ENCODE results near the gene ZFAND3. TPM values are rescaled to one million over a fixed set of nuclear protein-coding genes. Genes with fewer than 3 reads are reported as not detected.

ZFAND3 gene, protein sequence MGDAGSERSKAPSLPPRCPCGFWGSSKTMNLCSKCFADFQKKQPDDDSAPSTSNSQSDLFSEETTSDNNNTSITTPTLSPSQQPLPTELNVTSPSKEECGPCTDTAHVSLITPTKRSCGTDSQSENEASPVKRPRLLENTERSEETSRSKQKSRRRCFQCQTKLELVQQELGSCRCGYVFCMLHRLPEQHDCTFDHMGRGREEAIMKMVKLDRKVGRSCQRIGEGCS
- total RNA-seq = 43.7 and 44.9 TPM in 2 replicates

DNA sequence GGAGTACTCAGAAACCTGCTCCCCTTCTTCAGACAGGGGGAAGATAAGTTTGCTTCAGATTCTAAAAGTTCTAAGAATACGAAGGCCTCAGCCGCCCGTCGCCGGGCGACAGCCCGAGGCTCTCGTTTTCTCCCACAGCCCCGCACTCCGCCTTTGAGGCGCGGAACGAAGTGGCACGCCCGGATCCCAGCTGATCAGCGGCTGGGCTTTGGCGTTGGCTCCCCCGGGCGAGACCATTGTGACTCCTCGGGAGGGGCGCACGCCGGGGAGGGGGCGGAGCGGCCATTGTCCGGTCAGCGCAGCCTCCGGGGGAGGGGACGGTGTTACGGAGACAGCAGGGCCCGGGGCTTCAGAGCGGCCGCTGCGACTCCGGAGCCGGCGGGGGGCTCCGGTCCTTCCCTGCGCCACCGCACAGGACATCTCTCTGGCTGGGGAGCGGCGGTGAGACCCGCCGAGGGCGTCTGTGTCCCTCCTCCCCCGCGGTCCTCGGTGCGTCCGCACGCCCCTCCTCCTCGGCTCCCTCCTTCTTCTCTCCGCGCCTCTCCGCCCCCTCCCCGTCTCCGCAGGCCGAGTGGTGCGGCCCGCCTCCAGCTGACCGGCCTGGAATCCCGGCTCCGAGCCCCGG, at the start of gene ZFAND3:
Gene ZFAND3 (plus strand): TSS at position 551 of the 625 bp plus-strand sequence. CDS start 219 bp downstream, outside the sequence.
- intact Hi-C loops (cut with micrococcal nuclease) = loop anchor here (1.0 to 10.0 kb wide), 7 partner anchors 40 to 1296 kb away; partner anchors contain the start of genes BTBD9, CMTR1, GLO1 and SAYSD1

DNA sequence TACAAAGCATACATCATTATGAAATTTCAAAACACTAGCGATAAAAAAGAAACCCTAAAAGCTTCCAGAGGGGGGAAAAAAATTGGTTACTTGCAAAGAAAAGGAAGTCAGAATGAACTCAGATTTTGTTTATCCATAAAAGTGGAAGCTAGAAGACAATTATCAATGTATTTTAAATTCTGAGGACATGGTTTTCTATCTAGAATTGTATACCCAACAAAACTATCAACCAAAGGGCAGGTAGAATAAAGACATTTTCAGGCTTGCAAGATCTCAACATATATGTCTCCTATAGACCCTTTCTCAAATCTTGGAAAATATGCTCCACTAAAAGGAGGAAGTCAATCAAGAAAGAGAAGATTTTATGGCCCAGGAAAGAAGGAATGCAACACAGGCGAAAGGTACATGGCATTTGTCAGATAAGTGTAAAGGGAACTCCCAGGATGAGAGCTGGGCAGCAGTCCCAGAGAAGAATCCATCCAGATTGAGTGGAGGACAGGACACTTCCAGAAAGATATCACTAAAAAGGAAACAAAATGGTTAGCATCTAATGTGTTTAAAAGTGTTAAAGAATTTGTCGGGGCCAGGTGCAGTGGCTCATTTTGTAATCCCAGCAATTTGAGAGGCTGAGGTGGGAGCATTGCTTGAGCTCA, 45.4 kb upstream of the ZFAND3 start:
- intact Hi-C loops (cut with micrococcal nuclease) = no loop called here

DNA sequence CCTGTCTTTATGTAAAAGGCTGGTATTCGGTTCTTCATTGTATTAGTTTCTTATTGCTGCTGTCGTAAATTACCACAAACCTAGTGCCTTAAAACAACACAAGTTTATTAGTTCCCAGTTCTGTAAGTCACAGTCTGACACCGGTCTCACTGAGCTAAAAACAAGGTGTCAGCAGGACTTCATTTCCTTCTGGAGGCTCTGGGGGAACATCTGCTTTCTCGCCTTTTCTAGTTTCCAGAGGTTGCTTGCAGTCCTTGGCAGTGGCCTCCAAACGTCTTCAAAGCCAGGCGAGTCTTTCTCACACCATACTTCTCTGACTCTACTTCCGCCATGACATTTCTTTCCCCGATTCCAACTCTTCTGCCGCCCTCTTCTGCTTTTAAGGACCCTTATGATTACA, 43.0 kb upstream of the ZFAND3 start:
- intact Hi-C loops (cut with micrococcal nuclease) = no loop called here

DNA sequence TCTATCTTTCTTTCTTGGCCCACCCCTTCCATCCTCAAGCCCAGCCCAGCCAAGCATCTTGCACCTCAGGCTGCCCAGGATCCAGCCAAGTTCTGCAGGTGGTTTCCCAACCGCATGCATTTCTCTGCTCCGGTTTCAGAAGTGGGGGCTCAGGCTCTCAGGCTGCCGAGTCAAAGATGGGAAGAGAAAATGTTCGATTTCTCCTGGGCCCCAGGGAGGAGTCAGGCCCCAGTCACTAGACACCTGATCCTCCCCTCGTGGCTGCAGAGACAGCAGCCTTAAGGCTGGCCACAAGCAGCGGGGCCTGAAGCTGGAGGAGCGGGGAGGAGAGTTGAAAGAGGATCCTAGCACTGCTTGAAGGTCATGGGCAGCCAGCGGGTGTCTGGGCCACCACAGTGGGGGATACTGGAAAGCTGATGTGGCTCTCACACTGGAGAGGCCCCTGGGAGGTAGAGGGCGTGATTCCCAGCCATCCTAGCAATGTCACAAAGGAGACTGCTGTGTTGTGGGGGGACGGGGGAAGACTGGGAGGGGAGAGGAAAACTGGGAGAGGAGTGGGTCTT, 42.2 kb upstream of the ZFAND3 start:
- intact Hi-C loops (cut with micrococcal nuclease) = no loop called here

DNA sequence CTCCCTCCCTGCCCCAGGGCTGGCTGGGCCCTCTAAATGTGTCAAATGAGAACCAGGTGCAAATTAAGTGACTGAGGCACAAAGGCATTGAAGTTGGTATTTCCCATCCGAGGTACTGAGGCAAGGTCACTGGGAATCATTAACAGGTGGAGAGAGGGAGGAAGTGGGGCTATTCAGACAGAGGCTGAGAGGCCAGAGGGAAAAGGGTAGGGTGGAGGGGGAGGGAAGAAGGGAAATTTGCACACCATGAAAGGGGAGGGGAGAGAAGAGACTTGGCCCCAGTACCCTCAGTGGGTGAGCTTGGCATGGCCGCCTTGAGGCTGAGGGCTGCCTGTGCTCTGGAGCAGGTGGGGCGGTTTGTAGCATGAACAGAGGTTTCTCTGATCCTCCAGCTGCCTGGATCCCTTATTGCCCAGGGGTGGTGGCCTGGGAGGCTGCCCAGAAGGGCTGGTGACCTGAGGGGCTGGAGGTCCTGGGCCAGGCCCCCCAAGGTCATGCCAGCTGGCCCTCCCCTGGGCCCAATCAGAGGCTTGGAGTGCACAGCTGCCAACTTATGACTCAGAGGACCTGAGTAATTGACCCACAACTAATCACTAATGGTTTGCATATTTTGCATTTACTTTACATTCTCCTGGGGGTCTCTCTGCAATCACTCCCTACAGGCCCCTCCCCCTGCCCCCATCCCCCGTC, 40.3 kb upstream of the ZFAND3 start:
- intact Hi-C loops (cut with micrococcal nuclease) = no loop called here

DNA sequence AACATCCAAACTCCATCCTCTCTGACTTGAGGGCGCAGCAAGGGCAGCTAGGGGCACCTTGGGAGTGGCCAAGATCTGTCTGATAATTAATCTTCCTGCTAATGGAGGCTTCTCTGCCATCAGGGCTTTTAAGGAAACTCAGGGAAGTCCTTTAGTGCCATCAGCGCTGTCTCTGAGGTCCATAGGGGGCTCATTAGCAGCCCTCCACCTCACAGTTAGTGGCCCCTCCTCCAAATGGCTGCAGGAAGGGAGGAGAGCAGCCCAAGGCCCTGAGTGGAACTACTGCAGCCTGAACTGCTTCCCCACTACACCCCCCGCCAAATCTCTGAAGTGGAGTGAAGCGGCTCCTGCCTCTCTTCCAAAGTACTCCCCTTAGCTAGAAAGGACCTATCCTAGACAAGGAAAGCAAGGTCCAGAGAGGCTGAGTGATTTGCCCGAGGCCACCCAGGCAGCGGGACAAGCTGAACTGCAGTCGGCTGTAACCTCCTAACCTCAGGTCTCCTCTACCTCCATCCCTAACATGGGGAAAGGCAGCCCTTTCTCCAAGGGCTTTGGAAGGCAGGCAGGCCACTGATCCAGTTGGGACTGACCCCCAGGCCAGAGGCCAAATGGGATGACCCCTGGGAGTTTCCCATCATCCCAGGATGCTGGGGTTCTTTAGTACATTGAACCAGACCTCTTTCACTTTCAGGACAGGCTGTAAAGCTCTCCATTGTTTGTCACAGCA, 39.5 kb upstream of the ZFAND3 start:
- intact Hi-C loops (cut with micrococcal nuclease) = no loop called here

DNA sequence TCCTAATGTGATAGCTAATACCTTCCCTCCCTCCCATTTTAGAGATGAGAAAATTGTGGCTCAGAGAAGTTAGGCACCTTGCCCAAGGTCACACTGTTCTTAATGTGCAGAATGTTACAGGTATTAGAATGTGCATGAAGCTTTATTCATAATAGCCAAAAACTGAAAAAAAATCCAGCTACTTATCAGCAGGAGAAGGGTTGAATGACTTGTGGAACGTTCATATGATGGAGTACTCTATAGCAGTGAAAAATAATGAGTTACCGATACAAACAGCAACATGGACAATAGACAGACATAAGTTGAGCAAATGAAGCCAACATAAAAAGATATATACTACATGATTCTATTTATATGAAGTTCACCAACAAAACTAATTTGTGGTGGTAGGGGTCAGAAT, 37.7 kb upstream of the ZFAND3 start:
- intact Hi-C loops (cut with micrococcal nuclease) = no loop called here

DNA sequence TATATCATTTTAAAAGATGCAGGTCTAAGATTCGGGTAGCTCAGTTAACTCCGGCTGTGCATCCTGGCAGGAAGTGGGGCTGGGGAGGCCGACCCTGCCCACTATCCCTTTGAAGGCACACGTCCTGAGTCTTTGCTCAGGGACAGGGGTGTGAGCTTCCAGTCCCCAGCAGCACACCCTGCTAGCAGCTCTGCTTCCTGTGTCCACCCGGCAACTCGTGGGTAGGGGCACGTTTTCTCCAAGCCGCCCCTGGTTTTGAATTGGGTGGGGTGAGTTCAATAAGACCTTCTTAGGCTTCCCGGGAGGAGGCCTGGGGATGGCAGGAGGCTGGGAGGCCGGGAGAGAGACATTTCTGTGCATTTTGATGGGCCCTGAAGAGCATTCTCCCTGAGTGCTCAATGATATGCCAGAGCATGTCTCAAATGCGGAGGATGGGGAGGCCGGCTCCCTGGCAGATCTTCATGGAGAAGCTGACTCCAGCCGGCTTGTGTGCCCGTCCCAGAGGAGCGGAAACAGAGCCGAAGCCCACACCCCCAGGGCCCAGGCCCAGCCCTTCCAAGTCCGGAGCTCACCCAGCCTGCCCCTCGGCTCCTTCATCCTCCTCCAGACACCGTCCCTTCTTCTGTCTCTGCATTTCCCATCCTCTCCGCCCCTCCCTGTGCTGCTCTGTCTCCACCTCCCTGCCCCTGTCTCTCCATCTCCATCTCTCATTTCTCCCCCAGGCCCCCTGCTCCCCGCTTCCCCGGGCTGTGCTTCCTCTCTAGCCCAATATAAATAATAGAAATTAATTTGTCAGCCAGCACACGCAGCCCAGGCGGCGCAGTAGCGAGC, 36.3 kb upstream of the ZFAND3 start:
- intact Hi-C loops (cut with micrococcal nuclease) = no loop called here

DNA sequence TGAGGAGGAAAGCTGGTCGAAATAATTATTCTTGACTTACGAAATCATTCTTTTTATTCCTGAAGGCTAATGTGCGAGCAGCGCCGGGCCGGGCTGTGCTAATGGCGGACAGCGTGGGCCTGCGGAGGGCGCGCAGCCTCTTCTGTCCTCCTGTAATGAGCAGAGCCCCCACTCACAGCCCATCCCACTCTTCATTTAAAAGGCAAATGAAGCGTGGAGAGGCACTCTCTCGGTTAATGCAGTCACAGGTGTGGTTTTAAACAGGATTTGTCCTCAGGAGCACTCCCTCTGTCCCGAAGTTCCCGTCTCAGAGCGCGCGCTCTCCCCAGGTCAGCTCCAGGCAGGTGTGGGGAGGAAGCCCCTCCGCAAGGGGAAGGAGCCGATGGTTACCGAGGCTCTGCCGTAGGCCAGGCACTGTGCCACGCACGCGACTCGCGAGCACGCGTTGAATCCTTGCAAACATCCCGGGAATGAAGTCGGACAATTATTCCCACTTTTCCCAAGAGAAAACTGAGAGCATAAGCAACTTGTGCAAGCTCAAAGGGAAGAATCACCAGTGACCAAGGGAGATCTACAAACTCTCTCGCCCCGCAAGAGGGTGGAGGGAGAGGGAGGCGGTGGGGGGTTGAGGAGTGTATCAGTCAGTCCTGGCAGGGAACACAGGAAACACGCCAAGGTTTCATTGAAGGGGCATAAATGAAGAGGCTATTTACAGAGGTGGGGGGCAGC, 35.5 kb upstream of the ZFAND3 start:
- intact Hi-C loops (cut with micrococcal nuclease) = no loop called here

DNA sequence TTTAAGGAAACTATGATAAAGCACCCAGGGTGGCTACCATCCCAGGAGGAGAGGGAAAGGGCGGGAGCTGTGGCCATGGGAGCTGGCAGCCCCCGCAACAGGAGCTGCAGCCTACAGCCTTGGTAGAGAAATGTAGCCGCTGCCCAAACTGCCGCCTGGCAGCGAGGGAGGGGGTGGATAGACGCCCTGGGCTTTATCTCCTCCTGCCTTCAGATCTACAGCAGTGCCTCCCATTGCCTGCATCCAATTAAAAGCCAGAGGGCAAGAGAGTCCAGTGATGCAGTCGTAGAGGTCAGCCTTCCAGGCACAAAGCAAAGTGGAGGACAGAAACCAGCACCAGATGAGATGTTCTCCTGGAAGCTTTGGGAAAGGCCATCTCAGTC, 35.0 kb upstream of the ZFAND3 start:
- intact Hi-C loops (cut with micrococcal nuclease) = no loop called here

DNA sequence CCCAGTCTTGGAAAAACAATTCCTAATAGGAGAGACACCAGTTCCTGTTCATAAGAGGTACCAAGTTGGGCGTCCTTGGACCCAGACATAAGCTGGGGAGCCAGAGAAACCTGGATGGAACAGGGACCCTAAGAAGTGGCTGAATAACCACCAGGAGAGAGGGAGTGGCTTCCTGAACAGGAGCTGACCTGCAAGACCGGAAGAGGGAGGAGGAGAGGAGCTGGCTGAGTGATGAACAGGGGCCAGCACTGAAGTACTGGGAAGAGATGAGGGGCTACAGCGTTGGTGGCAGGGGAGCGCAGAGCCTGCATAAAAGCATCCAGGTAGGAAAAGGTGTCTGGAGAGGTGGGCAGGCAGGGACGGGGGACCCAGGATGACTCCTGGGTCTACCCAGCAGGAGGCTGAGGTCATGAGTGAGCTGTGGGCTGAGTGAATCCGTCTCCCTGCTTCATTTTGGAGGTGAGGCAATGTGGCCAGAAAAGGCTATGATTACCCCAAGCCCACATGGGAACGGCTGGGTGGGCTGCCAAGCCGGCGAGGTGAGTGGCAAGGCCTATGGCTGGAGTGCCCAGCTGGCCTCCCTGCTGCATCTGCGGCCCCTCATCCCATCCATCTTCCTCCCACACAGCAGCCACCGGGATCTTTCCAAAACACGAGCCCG, 34.4 kb upstream of the ZFAND3 start:
- intact Hi-C loops (cut with micrococcal nuclease) = no loop called here

DNA sequence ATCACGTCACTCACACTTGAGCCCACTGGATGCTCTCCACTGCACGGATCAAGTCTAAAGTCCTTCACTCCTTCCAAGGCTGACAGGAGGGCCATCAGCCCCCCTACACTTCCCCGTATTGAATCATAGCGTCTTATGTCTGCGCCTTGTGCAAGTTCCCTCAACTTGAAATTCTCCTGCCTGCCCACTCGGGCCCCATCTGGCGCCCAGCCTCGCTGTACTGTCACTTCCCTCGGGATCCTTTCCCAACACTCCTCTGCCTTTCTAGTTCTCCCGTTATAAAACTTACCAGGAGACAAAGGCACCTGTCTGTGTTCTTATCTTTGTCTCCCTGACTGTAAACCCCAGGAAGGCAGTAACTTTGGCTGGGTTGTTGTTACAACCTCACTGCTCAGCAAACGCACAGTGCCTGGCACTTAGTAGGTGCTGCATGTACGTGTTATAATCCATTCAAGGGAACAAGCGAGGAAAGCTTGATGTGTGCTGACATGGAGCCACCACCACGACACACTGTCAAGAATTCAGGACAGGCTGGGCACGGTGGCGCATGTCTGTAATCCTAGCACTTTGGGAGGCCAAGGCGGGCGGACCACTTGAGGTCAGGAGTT, 33.8 kb upstream of the ZFAND3 start:
- intact Hi-C loops (cut with micrococcal nuclease) = no loop called here

DNA sequence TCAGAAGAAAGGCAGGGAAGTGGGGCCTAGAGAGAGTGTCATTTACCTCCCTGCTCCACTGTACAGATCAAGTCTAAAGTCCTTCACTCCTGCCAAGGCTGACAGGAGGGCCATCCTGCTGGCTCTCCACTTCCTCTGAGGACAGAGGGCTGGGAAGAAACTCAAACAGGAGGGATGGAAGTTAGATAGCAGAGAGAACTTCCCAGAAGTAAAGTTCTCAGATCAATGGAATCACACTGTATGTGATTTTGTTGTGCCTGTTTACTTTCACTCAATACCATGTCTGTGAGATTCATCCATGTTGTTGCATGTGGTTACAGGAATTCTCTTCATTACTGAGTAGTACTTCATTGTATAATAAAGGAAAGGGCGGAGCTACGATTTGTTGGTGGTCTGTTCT, 32.3 kb upstream of the ZFAND3 start:
- intact Hi-C loops (cut with micrococcal nuclease) = no loop called here

DNA sequence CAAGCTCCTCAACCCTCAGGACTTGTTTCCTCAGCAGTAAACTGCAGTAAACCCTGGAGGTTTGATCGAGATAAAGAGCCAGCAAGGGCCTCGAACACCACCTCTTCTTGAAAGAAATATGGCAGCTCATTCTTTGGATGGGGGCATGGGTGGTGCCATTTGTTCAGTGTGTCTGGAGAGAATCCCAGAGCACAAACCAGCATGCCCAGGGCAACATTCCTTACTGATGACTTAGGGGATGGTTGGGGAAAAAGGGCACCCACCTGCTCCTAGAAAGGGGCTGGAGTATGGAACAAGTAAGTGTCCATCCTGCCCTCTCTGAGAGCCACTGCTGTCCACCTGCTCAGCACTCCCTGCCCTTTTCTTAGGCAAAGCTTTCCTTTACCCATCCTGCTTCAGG, 31.3 kb upstream of the ZFAND3 start:
- intact Hi-C loops (cut with micrococcal nuclease) = no loop called here

DNA sequence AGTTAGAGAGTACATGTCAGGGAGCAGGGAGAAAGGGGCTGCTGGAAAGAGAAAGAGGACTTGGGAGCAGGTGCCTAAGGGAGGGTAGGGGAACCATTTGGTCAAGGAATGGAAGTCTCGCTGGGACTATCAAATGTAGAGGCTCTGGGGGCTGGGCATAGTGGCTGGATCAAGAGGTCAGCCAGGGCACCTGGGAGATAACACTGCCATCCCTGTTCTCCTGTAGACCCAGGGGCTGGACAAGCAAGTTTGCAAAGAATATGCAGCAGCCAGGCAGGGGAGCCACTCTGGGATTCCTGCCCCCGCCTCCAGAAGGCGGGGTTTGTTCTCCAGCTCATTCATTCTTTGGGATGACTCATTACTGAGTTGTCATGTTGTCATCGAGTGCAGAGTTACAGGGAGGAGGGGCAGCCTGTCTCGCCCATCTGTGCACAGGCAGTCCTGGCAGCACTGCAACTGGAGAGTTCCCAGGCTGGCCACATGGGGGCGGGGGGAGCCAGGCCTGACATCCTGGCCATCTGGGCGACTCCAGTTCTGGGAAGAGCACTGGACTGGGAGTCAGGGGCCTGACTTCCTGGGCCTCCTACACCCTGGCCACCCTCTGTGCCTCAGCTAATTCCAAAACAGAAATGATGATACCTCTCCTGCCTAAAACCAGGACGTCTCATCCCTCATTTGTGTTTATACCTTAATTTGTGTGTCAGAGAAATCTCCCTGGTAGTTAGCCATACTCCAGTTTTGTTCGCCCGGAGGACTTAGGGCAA, 28.2 kb upstream of the ZFAND3 start:
- intact Hi-C loops (cut with micrococcal nuclease) = loop anchor here (1.0 kb wide), 5 partner anchors 27 to 881 kb away; no protein-coding TSS in a partner anchor

DNA sequence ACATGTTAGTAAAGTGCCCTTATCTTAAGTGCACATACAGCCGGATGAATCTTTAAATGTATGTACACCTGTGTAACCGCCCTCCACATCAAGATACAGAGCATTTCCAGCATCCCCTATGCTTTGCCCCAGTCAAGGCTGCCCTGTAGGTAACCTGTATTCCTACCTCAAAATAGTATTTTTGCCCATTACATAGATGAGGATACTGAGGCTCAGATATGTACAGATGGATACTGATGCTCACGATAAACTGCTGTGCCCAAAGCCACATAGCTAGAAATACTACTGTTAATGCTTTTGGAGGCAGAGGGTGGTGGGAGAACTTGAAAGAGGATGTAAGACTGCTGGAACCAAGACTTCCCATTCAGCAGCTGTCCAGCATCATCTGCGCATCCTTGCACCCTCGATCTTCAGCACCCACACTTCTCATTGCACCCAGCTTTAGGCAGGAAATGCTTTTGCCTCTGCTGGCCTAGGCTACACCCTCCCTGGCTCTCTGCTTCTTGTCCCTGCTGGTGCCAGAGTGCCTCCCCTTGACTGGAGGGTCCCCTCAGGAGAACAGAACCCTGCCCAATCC, 27.0 kb upstream of the ZFAND3 start:
- intact Hi-C loops (cut with micrococcal nuclease) = no loop called here

DNA sequence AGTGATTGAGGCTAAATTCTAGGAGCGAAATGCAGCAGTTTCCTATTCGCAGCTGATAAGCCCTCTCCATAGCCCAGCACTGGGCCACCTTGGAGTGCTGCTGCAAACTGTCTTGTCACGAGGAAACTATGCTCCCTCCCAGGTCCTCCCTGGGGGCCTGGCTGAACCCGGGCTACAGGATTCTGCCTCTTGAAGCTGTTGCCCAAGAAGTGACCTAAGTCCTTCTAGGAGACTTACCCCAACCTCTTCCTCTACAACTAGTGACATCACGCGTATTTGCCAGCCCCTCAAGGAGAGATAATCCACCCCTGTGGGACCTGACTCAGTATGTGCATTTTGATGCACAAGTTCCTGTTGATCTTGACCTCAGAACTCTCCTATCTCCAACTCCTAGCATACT, 26.5 kb upstream of the ZFAND3 start:
- intact Hi-C loops (cut with micrococcal nuclease) = no loop called here
